Right forelimb (tissue), 1 donor: ENCODE measurements around the gene ARHGAP20.

ENCODE experiments used
- DNase-seq: peaks from one replicate; pipeline ENCODE4 v3.0.0-alpha.2; 2018

The ARHGAP20 gene

GRCh38 chr11:110711776-110712658 is at the start of gene ARHGAP20:
Gene ARHGAP20, minus strand, starts transcription at chr11:110712437. Its CDS starts 206 bp downstream, at chr11:110712231.
- peak; percentile 87 for DNase-seq

GRCh38 chr11:110761991-110762390 is 49.8 kb upstream of the ARHGAP20 start:
- no peak for DNase-seq

- no peak for DNase-seq
Measured at GRCh38 chr11:110761131-110761530, 48.9 kb upstream of the ARHGAP20 start.

GRCh38 chr11:110759972-110760381 is 47.7 kb upstream of the ARHGAP20 start:
- no peak for DNase-seq

- DNase-seq: no peak
Measured at GRCh38 chr11:110757962-110758755, 45.9 kb upstream of the ARHGAP20 start.

GRCh38 chr11:110757066-110757465 is 44.8 kb upstream of the ARHGAP20 start:
- DNase-seq: no peak

- no peak for DNase-seq
Measured at GRCh38 chr11:110755941-110756340, 43.7 kb upstream of the ARHGAP20 start.

GRCh38 chr11:110752890-110753289 is 40.7 kb upstream of the ARHGAP20 start:
- no peak for DNase-seq

GRCh38 chr11:110750100-110750499 is 37.9 kb upstream of the ARHGAP20 start:
- DNase-seq: no peak

GRCh38 chr11:110747531-110747930 is 35.3 kb upstream of the ARHGAP20 start:
- no peak for DNase-seq

- no peak for DNase-seq
Measured at GRCh38 chr11:110738641-110739040, 26.4 kb upstream of the ARHGAP20 start.

GRCh38 chr11:110737593-110737992 is 25.4 kb upstream of the ARHGAP20 start:
- no peak for DNase-seq

GRCh38 chr11:110736171-110736553 is 23.9 kb upstream of the ARHGAP20 start:
- DNase-seq: no peak

GRCh38 chr11:110735455-110736170 is 23.4 kb upstream of the ARHGAP20 start:
- no peak for DNase-seq

- DNase-seq: no peak
Measured at GRCh38 chr11:110734790-110735189, 22.6 kb upstream of the ARHGAP20 start.

GRCh38 chr11:110730773-110731172 is 18.5 kb upstream of the ARHGAP20 start:
- DNase-seq: no peak

GRCh38 chr11:110728883-110729282 is 16.6 kb upstream of the ARHGAP20 start:
- DNase-seq: no peak

GRCh38 chr11:110728476-110728875 is 16.2 kb upstream of the ARHGAP20 start:
- no peak for DNase-seq

- no peak for DNase-seq
Measured at GRCh38 chr11:110724358-110724757, 12.1 kb upstream of the ARHGAP20 start.

- no peak for DNase-seq
Measured at GRCh38 chr11:110720431-110721275, 8.4 kb upstream of the ARHGAP20 start.

GRCh38 chr11:110716361-110716760 is 4.1 kb upstream of the ARHGAP20 start:
- DNase-seq: no peak

- no peak for DNase-seq
Measured at GRCh38 chr11:110715541-110715940, 3.3 kb upstream of the ARHGAP20 start.
